Neural cell (in vitro differentiated cells): ENCODE results near the gene WDR31.

Experiments used
- EP300 ChIP-seq: fragments of 450-650 bp; conservative IDR thresholded peaks from 2 replicates; pipeline ENCODE4 v1.6.1; 2014; ENCODE audit warnings: antibody characterized with exemption, mild to moderate bottlenecking, moderate library complexity; ENCODE audit not compliant: poor library complexity, severe bottlenecking
- POLR2AphosphoS5 ChIP-seq: IDR thresholded peaks from 2 replicates; pipeline ENCODE4 v1.6.1; 2012

DNA sequence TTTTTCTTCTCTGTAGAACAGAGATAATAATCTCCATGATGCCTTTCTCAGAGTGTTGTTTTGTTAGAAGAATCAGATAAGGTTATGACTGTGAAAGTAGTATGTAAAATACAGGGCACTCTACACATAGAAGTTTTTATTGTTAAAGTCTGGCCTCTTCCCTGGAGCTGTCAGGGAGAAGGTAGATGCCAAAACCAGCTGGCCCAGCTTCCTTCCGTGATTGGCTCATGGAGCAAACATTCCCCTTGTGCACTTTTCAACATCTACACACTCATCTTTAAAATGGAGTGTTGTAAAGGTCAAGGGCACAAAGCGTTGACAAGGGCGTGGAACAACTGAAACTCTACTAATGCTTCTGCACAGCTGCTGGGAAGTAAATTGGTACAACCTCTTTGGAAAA, 29.5 kb downstream of the WDR31 start:
- TF ChIP-seq POLR2AphosphoS5 (no peak), EP300 (no peak)
